Endothelial cell of umbilical vein (primary cell): ENCODE measurements around the gene GDPGP1. TPM values are rescaled to one million over a fixed set of nuclear protein-coding genes. Genes with fewer than 3 reads are reported as not detected.

Experiments used
- BruUV-seq: library from RNA; stranded (reverse); fragments of 400-500 nt; replicated peaks from 2 replicates; lab custom pipeline; 2021; lab: Mats Ljungman, UMichigan
- CTCF ChIA-PET: fragments of 300-600, 350-600 bp; sonication (Branson Sonifier 250); formaldehyde crosslinking; loops from one replicate; lab custom pipeline; 2021; ENCODE audit warnings: antibody characterized with exemption, inconsistent platforms; lab: Charles Lee
- POLR2A ChIA-PET: fragments of 300-600, 350-600 bp; sonication (Branson Sonifier 250); formaldehyde crosslinking; loops from one replicate; lab custom pipeline; 2021; ENCODE audit warnings: antibody characterized with exemption, inconsistent platforms; lab: Charles Lee
- DNase-seq: peaks from one replicate; pipeline ENCODE4 v3.0.0-alpha.2; 2011; ENCODE audit warnings: low read depth, low spot score
- FAIRE-seq: peaks from 2 replicates; lab custom pipeline; 2011; peaks lifted over from hg19 to GRCh38; lab: Jason Lieb, UNC
- H2AFZ ChIP-seq: 2 replicates; pipeline ENCODE4 v1.6.0; 2012; ENCODE audit warnings: low read depth, low read length, control low read depth, inconsistent platforms
- H3K27ac ChIP-seq: 2 replicates; pipeline ENCODE4 v1.5.1; 2011; ENCODE audit warnings: low read depth, mild to moderate bottlenecking, control low read depth, low read length, moderate library complexity; ENCODE audit not compliant: insufficient read depth
- H3K27me3 ChIP-seq, 2 experiments: 2 replicates each; pipeline versions ENCODE4 v1.6.0 to v1.6.1; 2011; ENCODE audit warnings: low read length in 2 of 2, mixed read lengths in 1 of 2; ENCODE audit not compliant: control insufficient read depth in 2 of 2, insufficient read depth in 2 of 2
- H3K36me3 ChIP-seq, 2 experiments: 2 replicates in 1 of 2; 3 replicates in 1 of 2; pipeline ENCODE4 v1.5.1; 2011; ENCODE audit warnings: low read length in 2 of 2, mild to moderate bottlenecking in 1 of 2, moderate library complexity in 1 of 2; ENCODE audit not compliant: control insufficient read depth in 2 of 2, insufficient read depth in 2 of 2; ENCODE audit errors: extremely low read depth in 1 of 2
- H3K4me1 ChIP-seq: 3 replicates; pipeline ENCODE4 v1.5.1; 2011; ENCODE audit warnings: mild to moderate bottlenecking, low read length; ENCODE audit not compliant: control insufficient read depth, insufficient read depth; ENCODE audit errors: extremely low read depth
- H3K4me2 ChIP-seq: 2 replicates; pipeline ENCODE4 v1.6.1; 2011; ENCODE audit warnings: low read length, control low read depth, mixed read lengths; ENCODE audit not compliant: insufficient read depth
- H3K4me3 ChIP-seq, 3 experiments: fragments of 200-600 bp in 1 of 3; sonication (generic), shearing (Covaris generic) in 1 of 3; replicated peaks in 1 of 3; 2 replicates each; pipeline ENCODE4 v1.5.1; 2011 to 2016; ENCODE audit warnings: control low read depth in 3 of 3, low read length in 3 of 3, mild to moderate bottlenecking in 2 of 3, inconsistent platforms in 1 of 3, low read depth in 1 of 3, moderate library complexity in 1 of 3; ENCODE audit not compliant: insufficient read depth in 1 of 3
- H3K79me2 ChIP-seq: 2 replicates; pipeline ENCODE4 v1.6.0; 2012; ENCODE audit warnings: low read length, inconsistent platforms; ENCODE audit not compliant: control insufficient read depth, insufficient read depth
- H3K9ac ChIP-seq: replicated peaks from 2 replicates; pipeline ENCODE3; 2011; ENCODE audit warnings: low read length, control low read depth; ENCODE audit not compliant: insufficient read depth; ENCODE audit errors: extremely low read depth
- H3K9me1 ChIP-seq: replicated peaks from 3 replicates; pipeline ENCODE4 v1.6.0; 2011; ENCODE audit warnings: mild to moderate bottlenecking, low read length; ENCODE audit not compliant: control insufficient read depth, insufficient read depth; ENCODE audit errors: extremely low read depth
- H3K9me3 ChIP-seq: replicated peaks from 2 replicates; pipeline ENCODE4 v1.5.1; 2012; ENCODE audit warnings: low read length, inconsistent platforms; ENCODE audit not compliant: control insufficient read depth, insufficient read depth
- H4K20me1 ChIP-seq: replicated peaks from 2 replicates; pipeline ENCODE3; 2011; ENCODE audit warnings: mild to moderate bottlenecking, low read length; ENCODE audit not compliant: control insufficient read depth, insufficient read depth; ENCODE audit errors: extremely low read depth
- CTCF ChIP-seq, 2 donors: IDR thresholded peaks; 1 replicate in 1 of 2; 2 replicates in 1 of 2; pipeline ENCODE4 v1.5.1; 2011; ENCODE audit warnings: low read length in 2 of 2, mild to moderate bottlenecking in 2 of 2, moderate library complexity in 2 of 2, control low read depth in 1 of 2, inconsistent platforms in 1 of 2, low read depth in 1 of 2; ENCODE audit not compliant: insufficient read depth in 1 of 2; ENCODE audit errors: extremely low read depth in 1 of 2
- EZH2 ChIP-seq: IDR thresholded peaks from 2 replicates; pipeline ENCODE4 v1.6.1; 2012; ENCODE audit warnings: borderline replicate concordance, low read depth, mild to moderate bottlenecking, moderate library complexity, low read length, inconsistent platforms; ENCODE audit not compliant: severe bottlenecking
- FOS ChIP-seq: IDR thresholded peaks from 2 replicates; pipeline ENCODE4 v1.6.1; 2011; ENCODE audit warnings: mild to moderate bottlenecking, low read length, moderate library complexity, borderline replicate concordance; ENCODE audit not compliant: insufficient read depth
- GATA2 ChIP-seq: IDR thresholded peaks from 2 replicates; pipeline ENCODE4 v1.7.0; 2011; ENCODE audit warnings: low read depth, mild to moderate bottlenecking, moderate library complexity, mixed read lengths, low read length; ENCODE audit not compliant: insufficient read length, insufficient read depth
- JUN ChIP-seq: IDR thresholded peaks from 2 replicates; pipeline ENCODE4 v1.6.1; 2011; ENCODE audit warnings: borderline replicate concordance, low read depth; ENCODE audit not compliant: insufficient read length, insufficient read depth
- MAX ChIP-seq: IDR thresholded peaks from 2 replicates; pipeline ENCODE4 v1.6.1; 2011; ENCODE audit not compliant: insufficient read depth, insufficient read length
- MYC ChIP-seq: IDR thresholded peaks from one replicate; pipeline ENCODE4 v1.6.1; 2011; ENCODE audit warnings: mild to moderate bottlenecking, low read depth, low read length
- POLR2A ChIP-seq: IDR thresholded peaks from 2 replicates; pipeline ENCODE4 v1.6.1; 2012; ENCODE audit warnings: low read depth, mild to moderate bottlenecking, control low read depth, low read length
- POLR2AphosphoS5 ChIP-seq: IDR thresholded peaks from 2 replicates; pipeline ENCODE4 v1.6.1; 2012; ENCODE audit warnings: low read depth, mild to moderate bottlenecking, control low read depth, low read length, moderate library complexity; ENCODE audit not compliant: insufficient read depth
- dilution Hi-C: fragments of 300-500 bp; cut with MboI; formaldehyde crosslinking; loops from one replicate; pipeline ENCODE4 v1.15.0; 2019; ENCODE audit warnings: low sequenced_read_pairs; ENCODE audit not compliant: extremely low pct_ligation_motif_present
- intact Hi-C: fragments of 100-400 bp; cut with micrococcal nuclease; formaldehyde crosslinking; loops from one replicate; pipeline ENCODE4 v1.10.0; 2022
- polyA plus RNA-seq, 4 experiments: library from polyadenylated mRNA; depleted of rRNA in 3 of 4; stranded (reverse) in 3 of 4; unstranded in 1 of 4; fragments of >200 nt; gene quantifications; 2 replicates each; pipeline versions ENCODE4 v1.2.1 to v1.2.3, GENCODE V29; 2011 to 2012; ENCODE audit warnings: missing spikeins in 1 of 4
- total RNA-seq: library from RNA; stranded (reverse); gene quantifications from 2 replicates; pipeline ENCODE4 v1.2.3, GENCODE V29; 2021

The GDPGP1 gene
- total and polyA plus RNA-seq, 2 donors (not counting 3 experiments of a cell fraction or from before 2014, with no cell fraction given) = 4.8 to 7.2 TPM

- FAIRE-seq (no peak), DNase-seq (no peak)
- Histone ChIP-seq H3K4me3 (no peak overlapping the region), H3K9ac (no peak overlapping the region), H4K20me1 (no peaks in the 10 kb centered on the region), H3K9me1 (no peaks in the 10 kb centered on the region), H3K27ac (no peak overlapping the region), H3K9me3 (no peaks in the 10 kb centered on the region), H3K4me2 (no peak overlapping the region), H3K79me2 (no peaks in the 10 kb centered on the region), H2AFZ (no peak overlapping the region), H3K4me1 (peaks cover 12% of the 10 kb centered on the region), H3K27me3 (no peaks in the 10 kb centered on the region), H3K36me3 (no peaks in the 10 kb centered on the region)
- BruUV-seq = no TSS peak
- intact Hi-C loops = loop anchor here (10.0 kb wide), 1 partner anchor 316 kb away; the partner anchor contains the start of gene AP3S2
- TF ChIP-seq MYC (no peak), FOS (no peak), GATA2 (no peak), CTCF (IDR thresholded peaks at IDR 0.05; ENCODE audit: extremely low read depth in 1 of 2, insufficient read depth in 1 of 2, low read depth in 1 of 2, low read length in 2 of 2) (no peak), MAX (no peak), JUN (no peak), POLR2AphosphoS5 (no peak), POLR2A (no peak), EZH2 (no peak)
- ChIA-PET CTCF (interaction anchor here (1.5 kb wide), 1 partner anchor 9 kb away, joined by 5 read pairs; the partner anchor contains the start of gene SEMA4B), POLR2A (no interaction called here)
- dilution Hi-C loops = loop anchor here (10.0 kb wide), 1 partner anchor 66 kb away; no protein-coding TSS in a partner anchor
Observed at GRCh38 chr15:90210593-90210992, 23.4 kb upstream of the GDPGP1 start.
